Colonic mucosa (tissue), 4 donors: ENCODE results near the gene OTULIN. TPM values are rescaled to one million over a fixed set of nuclear protein-coding genes. Genes with fewer than 3 reads are reported as not detected.

Source experiments
- DNase-seq: peaks from one replicate; pipeline ENCODE4 v3.0.0-alpha.2; 2020
- H3K27ac ChIP-seq: fragments of 200-600 bp; one replicate; pipeline ENCODE4 v1.8.0; 2021
- H3K27me3 ChIP-seq: fragments of 200-600 bp; one replicate; pipeline ENCODE4 v1.8.0; 2021
- H3K36me3 ChIP-seq: fragments of 200-600 bp; one replicate; pipeline ENCODE4 v1.8.0; 2021
- H3K4me1 ChIP-seq: fragments of 200-600 bp; one replicate; pipeline ENCODE4 v1.8.0; 2021; ENCODE audit warnings: mild to moderate bottlenecking
- H3K4me3 ChIP-seq: fragments of 200-600 bp; one replicate; pipeline ENCODE4 v1.8.0; 2021
- H3K9ac ChIP-seq, 2 donors: one replicate each; pipeline ENCODE4 v1.7.0; 2013; ENCODE audit warnings: control low read depth in 2 of 2, low read depth in 2 of 2, low read length in 2 of 2
- H3K9me3 ChIP-seq: fragments of 200-600 bp; one replicate; pipeline ENCODE4 v1.8.0; 2021
- intact Hi-C: fragments of 100-400 bp; cut with DNase I; formaldehyde crosslinking; loops from one replicate; pipeline ENCODE4 v1.14.1; 2022
- total RNA-seq, 2 donors: library from RNA; stranded (reverse); fragmentation: NEBNext Ultra II Directional in 1 of 2; extraction: Animal tissue kit (Norgen Biotek cat#: 25700) in 1 of 2; gene quantifications; one replicate each; pipeline ENCODE4 v1.2.1, GENCODE V29; 2021
- TF ChIP-seq, protein P1 (sequence below): fragments of 200-600 bp; IDR thresholded peaks from one replicate; pipeline ENCODE4 v1.8.0; 2022; ENCODE audit warnings: antibody characterized with exemption, mild to moderate bottlenecking
- donor health status: healthy.
- donor health status: DM: no; HTN: no; CAD: no.
- donor health status: DM: no; HTN: no; CAD: no.

The OTULIN gene
- total RNA-seq, 2 donors from 2014 or later = 28.8 to 32.9 TPM

DNA sequence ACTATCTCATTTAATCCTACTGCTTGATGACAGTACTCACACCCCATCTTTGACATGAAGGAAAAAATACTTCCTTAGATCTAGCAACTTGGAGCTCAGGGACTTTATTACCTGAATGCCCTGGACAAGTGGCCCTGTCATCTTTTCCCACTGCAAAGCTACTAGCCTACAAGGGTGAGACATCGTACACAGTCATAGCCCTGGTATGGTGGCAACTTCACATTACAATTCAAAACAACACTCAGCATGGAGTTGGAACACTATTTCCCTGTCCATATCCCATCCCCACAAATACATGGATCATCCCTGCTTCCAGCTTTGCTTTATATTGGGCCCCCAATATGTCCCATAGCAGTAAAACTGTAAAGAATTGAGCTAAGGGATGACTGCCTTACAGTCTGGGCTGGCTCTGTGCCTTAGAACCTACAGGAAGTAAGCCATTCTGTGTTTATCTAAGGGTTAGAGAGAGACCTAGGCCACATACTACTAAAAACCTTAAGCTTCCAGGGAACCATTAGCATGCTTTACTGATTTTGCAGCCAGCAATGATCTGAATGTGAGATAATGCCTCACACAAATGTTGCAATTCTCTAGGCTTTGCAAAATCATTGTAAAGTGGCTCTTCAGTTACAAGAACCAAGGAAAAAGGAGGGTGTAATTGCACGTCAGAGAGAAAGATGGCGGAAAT is 55.9 kb downstream of the OTULIN start:
- H3K27me3 ChIP-seq = no peaks in the 10 kb centered on the region
- intact Hi-C loops = no loop called here

DNA sequence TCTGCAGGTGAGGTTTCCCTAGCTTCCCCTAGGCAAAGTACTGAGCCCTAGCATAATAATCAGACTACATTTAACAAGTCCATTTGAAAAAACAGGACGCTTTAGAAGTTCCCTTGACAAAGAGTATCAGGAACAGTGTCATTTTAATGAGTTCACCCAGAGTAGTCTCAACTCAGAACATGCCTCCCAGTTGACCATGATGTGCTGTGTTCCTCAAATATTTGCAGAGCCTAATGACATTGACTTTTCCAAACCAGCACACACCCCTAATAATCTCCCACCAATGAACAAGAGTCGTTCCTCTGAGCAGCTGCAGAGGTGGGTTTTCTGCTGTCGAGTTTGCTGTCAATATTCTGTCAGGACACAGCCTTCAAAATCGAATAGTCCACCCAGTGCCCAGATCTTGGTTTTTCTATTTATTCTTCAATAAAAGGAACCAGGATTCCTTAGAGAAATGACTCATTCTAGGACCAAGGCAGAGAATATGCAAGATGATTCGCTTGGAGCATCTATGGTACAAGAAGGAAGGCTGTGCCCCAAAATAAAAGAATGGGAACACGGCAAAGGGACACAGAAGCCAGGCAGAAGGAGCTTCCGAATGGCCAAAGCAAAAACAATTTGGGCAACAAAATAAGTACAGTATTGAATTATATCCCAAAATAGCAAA is 57.6 kb downstream of the OTULIN start:
- no peak for DNase-seq
- Histone ChIP-seq H3K4me1 (no peaks in the 10 kb centered on the region), H3K9ac (no peak overlapping the region), H3K27me3 (no peaks in the 10 kb centered on the region), H3K36me3 (no peaks in the 10 kb centered on the region), H3K27ac (no peak overlapping the region), H3K9me3 (no peaks in the 10 kb centered on the region), H3K4me3 (no peak overlapping the region)
- TF ChIP-seq, protein P1, sequence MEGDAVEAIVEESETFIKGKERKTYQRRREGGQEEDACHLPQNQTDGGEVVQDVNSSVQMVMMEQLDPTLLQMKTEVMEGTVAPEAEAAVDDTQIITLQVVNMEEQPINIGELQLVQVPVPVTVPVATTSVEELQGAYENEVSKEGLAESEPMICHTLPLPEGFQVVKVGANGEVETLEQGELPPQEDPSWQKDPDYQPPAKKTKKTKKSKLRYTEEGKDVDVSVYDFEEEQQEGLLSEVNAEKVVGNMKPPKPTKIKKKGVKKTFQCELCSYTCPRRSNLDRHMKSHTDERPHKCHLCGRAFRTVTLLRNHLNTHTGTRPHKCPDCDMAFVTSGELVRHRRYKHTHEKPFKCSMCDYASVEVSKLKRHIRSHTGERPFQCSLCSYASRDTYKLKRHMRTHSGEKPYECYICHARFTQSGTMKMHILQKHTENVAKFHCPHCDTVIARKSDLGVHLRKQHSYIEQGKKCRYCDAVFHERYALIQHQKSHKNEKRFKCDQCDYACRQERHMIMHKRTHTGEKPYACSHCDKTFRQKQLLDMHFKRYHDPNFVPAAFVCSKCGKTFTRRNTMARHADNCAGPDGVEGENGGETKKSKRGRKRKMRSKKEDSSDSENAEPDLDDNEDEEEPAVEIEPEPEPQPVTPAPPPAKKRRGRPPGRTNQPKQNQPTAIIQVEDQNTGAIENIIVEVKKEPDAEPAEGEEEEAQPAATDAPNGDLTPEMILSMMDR = no peak
- intact Hi-C loops = no loop called here

More for the DNA sequence above, 55.9 kb downstream of the OTULIN start:
- no peak for DNase-seq
- Histone ChIP-seq H3K4me1 (no peaks in the 10 kb centered on the region), H3K9me3 (no peaks in the 10 kb centered on the region), H3K4me3 (no peak overlapping the region), H3K27ac (no peak overlapping the region), H3K9ac (no peak overlapping the region), H3K36me3 (no peaks in the 10 kb centered on the region)
- TF ChIP-seq, protein P1 = no peak

DNA sequence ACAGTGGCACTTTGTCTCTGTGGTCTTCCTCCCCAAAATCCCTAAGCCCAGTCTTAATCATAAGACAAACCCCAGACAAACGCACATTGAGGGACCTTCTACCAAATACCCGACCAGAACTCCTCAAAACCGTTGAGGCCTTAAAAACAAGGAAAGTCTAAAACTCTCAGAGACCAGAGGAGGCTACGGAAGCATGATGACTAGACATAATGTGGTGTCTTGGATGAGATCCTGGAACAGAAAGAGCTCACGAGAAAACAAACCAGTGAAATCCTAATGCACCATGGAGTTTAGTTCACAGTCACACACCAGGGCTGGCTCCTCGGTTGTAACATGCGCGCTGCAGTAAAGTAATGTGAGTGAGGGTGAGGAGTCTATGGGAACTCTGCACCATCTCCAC is 58.4 kb downstream of the OTULIN start:
- H3K4me3 ChIP-seq = no peak overlapping the region
- TF ChIP-seq, protein P1 = no peak
- DNase-seq = no peak
- H3K9ac ChIP-seq = no peak overlapping the region
- no peaks in the 10 kb centered on the region for H3K36me3 ChIP-seq
- no peaks in the 10 kb centered on the region for H3K9me3 ChIP-seq
- intact Hi-C loops = no loop called here
- H3K27ac ChIP-seq = no peak overlapping the region
- H3K27me3 ChIP-seq = no peaks in the 10 kb centered on the region
- H3K4me1 ChIP-seq = no peaks in the 10 kb centered on the region

DNA sequence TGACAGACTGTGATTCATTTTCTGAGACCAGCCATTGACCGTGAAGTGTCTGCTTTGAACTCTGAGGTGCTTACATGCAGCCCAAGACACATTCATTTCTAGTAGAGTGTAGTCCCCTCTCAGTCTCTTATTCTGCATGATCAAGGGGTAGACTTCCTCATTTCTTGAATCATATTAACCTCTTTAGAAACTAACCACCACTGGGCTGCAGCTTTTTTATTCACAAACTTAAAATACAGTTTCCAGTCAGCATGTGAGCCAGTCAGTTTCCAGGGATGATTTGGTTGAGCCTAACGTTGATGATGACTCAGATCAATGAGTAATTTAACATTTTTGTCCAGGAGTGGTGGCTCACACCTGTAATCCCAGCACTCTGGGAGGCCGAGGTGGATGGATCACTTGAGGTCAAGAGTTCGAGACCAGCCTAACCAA is 59.2 kb downstream of the OTULIN start:
- no peak for DNase-seq
- H3K4me3 ChIP-seq = no peak overlapping the region
- H3K4me1 ChIP-seq = no peaks in the 10 kb centered on the region
- intact Hi-C loops = no loop called here
- TF ChIP-seq, protein P1 = no peak
- H3K9ac ChIP-seq = no peak overlapping the region
- H3K27me3 ChIP-seq = no peaks in the 10 kb centered on the region
- H3K9me3 ChIP-seq = no peaks in the 10 kb centered on the region
- H3K36me3 ChIP-seq = no peaks in the 10 kb centered on the region
- H3K27ac ChIP-seq = no peak overlapping the region

DNA sequence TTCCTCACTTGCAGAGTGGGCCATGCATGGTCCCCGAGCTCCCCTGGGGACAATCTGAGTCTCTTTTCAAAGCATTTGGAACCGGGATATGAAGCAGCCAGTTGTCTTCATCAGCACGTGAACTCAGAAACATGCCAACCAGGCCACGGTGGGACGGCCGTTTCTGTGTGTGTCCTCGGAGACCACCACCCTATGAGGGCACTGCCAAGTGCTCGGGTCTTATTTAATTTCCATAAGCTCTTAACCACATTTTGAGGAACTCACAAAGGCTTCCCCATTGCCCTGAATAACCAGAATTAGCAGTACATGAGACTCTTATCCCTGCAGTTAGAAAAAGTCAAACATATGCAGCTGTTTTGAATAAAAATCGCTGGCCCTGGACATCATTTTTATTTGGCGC is 60.1 kb downstream of the OTULIN start:
- H3K4me3 ChIP-seq = no peak overlapping the region
- H3K9ac ChIP-seq = no peak overlapping the region
- no peak overlapping the region for H3K27ac ChIP-seq
- no peaks in the 10 kb centered on the region for H3K9me3 ChIP-seq
- TF ChIP-seq, protein P1 = no peak
- H3K36me3 ChIP-seq = no peaks in the 10 kb centered on the region
- H3K27me3 ChIP-seq = no peaks in the 10 kb centered on the region
- no peaks in the 10 kb centered on the region for H3K4me1 ChIP-seq
- intact Hi-C loops = loop anchor here (5.0 kb wide), 2 partner anchors 37 to 233 kb away; no protein-coding TSS in a partner anchor
- DNase-seq = no peak
